NCI-H2029 treated with DMSO at 0.1 percent for 48 hours (cell line): Measurements from ENCODE around the gene KLHL29.

Experiments used
- DNase-seq: peaks from one replicate; lab custom pipeline; 2025; lab: John Stamatoyannopoulos, UW

The KLHL29 gene

GRCh38 chr2:23617811-23618215, 232.8 kb downstream of the KLHL29 start:
- DNase-seq = no peak

- DNase-seq = no peak
Measured at GRCh38 chr2:23618265-23618664, 233.3 kb downstream of the KLHL29 start.

GRCh38 chr2:23618794-23619530, 234.0 kb downstream of the KLHL29 start:
- no peak for DNase-seq

DNA sequence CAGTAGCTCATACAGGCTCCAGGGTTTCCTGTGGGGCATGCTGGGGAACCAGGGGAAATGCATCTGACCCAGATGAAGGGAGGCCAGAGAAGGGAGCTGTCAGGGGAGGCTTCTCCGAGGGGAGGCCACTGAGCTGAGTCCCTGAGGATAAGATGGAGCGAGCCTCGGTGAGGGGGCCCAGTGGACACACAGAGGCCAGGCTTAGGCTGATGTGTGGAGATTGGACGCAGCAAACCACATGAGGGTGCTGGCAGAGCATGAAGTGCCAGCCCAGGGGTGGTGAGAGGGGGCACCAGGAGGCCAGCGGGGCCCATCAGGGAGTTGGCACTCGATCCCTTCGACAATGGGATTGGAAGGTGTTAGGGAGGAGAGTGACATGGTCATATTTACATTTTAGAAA, 235.0 kb downstream of the KLHL29 start:
- no peak for DNase-seq

- DNase-seq = no peak
Measured at GRCh38 chr2:23620841-23621341, 235.9 kb downstream of the KLHL29 start.

GRCh38 chr2:23621616-23622015, 236.6 kb downstream of the KLHL29 start:
- DNase-seq = no peak

DNA sequence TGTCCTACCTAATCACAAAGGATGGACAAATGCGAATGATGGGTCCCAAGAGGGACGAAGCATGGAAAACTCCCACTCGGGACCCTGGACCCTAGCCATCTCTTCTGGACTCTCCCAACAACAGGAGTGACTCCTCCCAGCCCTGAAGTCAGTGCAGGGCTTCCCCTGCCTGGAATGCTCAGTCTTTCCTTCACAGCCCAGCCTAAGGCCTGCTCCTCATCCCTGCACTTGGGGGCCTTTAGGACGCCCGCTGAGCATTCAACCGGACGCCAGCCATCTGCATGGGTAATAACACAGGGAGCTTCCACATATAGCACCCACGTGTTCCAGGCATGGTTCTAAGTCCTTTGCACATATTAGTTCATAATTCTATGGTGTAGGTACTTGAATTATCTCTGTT, 237.5 kb downstream of the KLHL29 start:
- DNase-seq = no peak

GRCh38 chr2:23622966-23623675, 238.1 kb downstream of the KLHL29 start:
- no peak for DNase-seq

DNA sequence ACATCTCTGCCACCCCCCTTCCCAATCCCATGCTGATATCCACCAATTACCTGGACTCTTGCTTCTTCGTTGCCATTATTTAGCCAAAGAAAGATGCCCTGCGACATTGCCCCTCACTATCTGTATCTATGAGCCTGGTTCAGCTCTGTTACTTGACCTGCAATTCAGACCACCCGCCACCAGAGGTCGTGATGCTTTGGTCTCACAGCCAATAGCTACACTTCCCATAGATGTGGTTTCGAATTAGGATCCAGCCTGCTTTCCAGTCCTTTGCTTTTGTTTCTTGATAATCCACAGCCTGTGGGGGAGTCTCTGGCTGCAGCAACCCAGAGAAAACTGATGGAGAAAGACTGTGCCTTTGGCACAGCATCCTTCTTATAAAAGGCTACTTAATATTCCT, 239.4 kb downstream of the KLHL29 start:
- no peak for DNase-seq

GRCh38 chr2:23624915-23625314, 239.9 kb downstream of the KLHL29 start:
- no peak for DNase-seq

GRCh38 chr2:23625726-23626125, 240.7 kb downstream of the KLHL29 start:
- no peak for DNase-seq

GRCh38 chr2:23626701-23627230, 241.8 kb downstream of the KLHL29 start:
- no peak for DNase-seq

GRCh38 chr2:23627236-23628009, 242.4 kb downstream of the KLHL29 start:
- DNase-seq = no peak

GRCh38 chr2:23628926-23629771, 244.2 kb downstream of the KLHL29 start:
- DNase-seq = no peak

DNA sequence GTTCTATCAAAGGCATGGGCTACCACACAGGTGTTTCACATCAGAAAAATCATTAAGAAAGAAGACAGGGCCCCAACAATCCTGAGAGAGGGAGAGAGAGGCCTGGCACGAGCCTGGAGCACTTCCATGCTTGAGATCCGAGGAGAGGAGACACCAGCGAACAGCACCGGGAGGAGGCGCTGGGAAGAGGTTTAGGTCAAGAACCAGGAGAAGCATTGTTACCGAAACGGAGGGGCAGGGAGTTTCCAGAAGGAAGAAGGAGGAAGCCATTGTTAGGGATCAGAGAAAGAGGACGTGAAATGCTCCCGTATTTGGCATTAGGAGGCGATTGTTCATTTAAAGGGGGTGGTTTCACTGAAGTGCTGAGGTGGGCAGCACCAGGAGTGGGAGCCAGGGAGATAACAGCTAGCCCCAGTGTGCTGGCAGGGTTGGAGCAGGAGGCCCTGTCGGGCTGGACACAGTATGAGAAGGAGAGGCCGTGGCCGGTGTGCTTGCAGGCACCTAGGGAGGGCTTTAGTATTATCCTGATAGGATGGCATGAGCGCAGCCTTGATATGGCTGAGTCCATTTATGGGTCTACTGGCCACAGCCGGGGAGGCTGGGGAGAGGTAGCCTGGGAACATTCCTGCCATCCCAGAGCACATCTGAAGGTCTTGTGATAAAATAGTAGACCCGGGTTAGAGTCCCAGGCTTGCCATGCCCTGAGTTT, 244.9 kb downstream of the KLHL29 start:
- DNase-seq = no peak

DNA sequence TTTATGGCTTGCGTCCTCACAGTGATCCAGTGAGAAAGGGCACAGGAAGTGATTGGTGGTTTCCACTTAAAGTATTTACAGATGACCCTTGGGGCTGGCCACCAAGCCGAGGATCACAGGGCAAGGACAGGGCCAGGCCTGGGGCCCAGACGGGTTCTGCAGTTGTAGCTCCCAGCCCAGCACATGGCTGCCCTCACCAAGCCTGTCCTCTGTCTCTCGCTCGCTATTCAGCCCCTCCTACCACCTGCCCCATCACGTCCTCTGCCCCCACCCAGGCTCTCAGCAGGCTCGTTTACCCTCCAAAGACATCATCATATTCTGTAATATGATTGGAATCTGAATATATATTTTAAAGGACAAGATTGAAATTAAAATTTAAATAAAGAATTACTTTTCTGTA, 246.0 kb downstream of the KLHL29 start:
- DNase-seq = no peak

- DNase-seq = no peak
Measured at GRCh38 chr2:23631389-23631788, 246.4 kb downstream of the KLHL29 start.

DNA sequence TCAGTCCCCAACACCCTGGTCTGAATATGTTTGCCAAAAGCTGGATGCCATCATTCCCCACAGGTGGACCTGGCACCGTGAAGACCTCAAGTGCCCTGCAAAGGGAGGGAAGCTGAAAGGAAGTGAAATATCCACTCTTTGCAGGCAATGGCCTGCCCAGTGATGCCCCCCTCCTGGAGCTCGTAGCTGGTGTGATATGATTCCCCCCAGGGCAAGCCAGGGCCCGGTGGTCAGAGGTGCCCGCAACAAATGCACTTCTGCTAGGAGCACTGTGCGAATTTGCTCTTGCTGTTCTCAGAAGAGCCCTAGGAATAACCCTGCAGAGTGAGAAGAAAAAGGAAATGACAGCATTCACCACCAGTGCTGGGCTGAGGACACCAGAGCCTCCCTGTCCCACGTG, 247.4 kb downstream of the KLHL29 start:
- no peak for DNase-seq

DNA sequence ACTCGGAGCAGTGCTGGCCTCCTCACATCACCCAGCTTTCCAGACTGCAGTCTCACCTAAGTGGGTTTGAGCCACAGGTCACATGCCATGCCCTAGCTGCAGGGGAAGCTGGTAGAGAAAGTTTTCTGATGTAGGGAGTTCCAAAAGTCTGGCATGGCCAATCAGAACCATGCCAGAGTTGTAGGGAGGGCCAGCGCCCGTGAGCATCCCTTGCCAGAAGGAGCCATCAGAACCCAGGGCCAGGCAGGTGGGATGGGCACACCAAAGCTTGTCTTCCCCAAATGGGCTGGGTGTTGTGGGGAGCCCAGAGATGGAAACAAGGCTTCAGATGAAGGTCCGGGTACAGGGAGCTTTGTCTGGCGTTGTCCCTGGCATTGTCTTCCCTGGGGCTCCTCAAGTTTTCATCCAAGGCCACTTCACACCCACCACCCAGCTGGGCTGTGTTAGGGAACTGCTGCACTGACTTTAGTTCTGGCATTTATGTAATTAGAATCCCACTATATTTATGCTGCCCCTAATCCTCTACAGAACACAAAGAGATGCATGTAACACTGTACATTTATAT, 247.9 kb downstream of the KLHL29 start:
- DNase-seq = no peak

- DNase-seq = no peak
Measured at GRCh38 chr2:23633966-23634365, 249.0 kb downstream of the KLHL29 start.
